ENCODE results near the gene VCL.

DNA sequence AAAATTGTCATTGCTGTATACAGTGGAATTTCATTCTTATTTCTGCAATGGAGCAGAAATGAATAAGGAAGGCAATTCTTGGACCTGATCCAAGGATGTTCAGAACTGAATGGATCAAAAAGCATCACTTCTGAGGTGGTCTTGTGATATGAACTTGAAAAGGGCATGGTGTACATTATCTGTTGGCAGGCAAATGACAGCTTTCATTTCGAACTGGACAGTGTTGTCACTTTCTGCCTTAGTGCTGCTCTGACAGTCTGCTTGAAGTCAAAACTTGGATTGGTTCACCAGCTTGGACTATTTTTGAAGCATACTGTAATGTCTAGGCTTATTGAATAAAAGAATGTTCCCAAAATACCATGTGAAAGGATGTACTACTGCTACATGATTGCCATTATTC lies 52.0 kb downstream of the VCL start:
- TF ChIP-seq, protein P1, sequence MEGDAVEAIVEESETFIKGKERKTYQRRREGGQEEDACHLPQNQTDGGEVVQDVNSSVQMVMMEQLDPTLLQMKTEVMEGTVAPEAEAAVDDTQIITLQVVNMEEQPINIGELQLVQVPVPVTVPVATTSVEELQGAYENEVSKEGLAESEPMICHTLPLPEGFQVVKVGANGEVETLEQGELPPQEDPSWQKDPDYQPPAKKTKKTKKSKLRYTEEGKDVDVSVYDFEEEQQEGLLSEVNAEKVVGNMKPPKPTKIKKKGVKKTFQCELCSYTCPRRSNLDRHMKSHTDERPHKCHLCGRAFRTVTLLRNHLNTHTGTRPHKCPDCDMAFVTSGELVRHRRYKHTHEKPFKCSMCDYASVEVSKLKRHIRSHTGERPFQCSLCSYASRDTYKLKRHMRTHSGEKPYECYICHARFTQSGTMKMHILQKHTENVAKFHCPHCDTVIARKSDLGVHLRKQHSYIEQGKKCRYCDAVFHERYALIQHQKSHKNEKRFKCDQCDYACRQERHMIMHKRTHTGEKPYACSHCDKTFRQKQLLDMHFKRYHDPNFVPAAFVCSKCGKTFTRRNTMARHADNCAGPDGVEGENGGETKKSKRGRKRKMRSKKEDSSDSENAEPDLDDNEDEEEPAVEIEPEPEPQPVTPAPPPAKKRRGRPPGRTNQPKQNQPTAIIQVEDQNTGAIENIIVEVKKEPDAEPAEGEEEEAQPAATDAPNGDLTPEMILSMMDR (IDR thresholded peaks at IDR 0.05) = no peak
- no peak for TF ChIP-seq EP300 (IDR thresholded peaks at IDR 0.05)
